ENCODE results near the gene NDUFB7. TPM values are rescaled to one million over a fixed set of nuclear protein-coding genes. Genes with fewer than 3 reads are reported as not detected.

NDUFB7 gene
- total RNA-seq, result 165 and 173 TPM in 2 replicates

GRCh38 chr19:14571695-14572490 lies at the start of gene NDUFB7:
Gene NDUFB7, minus strand, starts transcription at chr19:14572066. Its CDS starts 66 bp downstream, at chr19:14572000.

GRCh38 chr19:14582894-14583340 lies 11.1 kb upstream of the NDUFB7 start, which contains the start of gene CLEC17A:
Gene CLEC17A, plus strand, starts transcription at chr19:14583084. Its CDS starts 77 bp downstream, at chr19:14583161.

GRCh38 chr19:14529254-14530004 lies 42.4 kb downstream of the NDUFB7 start, which contains the start of gene TECR:
Gene TECR, plus strand, starts transcription at chr19:14529594. Its CDS starts 103 bp downstream, at chr19:14529697.

GRCh38 chr19:14517840-14518505 lies 53.9 kb downstream of the NDUFB7 start, which contains the start of gene DNAJB1:
Gene DNAJB1, minus strand, starts transcription at chr19:14518397. Its CDS starts 48 bp downstream, at chr19:14518349.

Small RNAs within 50 kb of the gene (small RNA-seq; reads per million reads assigned to genes)
- gene RN7SL842P, result not detected

Other genes starting within 250 kb of the NDUFB7 start
- gene ADGRE5, start 190.6 kb downstream of the NDUFB7 start, total RNA-seq, result 5.7 and 7.6 TPM in 2 replicates
- gene DDX39A, start 152.7 kb downstream of the NDUFB7 start, total RNA-seq, result 106 and 107 TPM in 2 replicates
- 218 and 248 TPM in 2 replicates for gene PKN1, start 138.8 kb downstream of the NDUFB7 start, total RNA-seq
- 0.07 and 0.27 TPM in 2 replicates for gene PTGER1, start 96.7 kb downstream of the NDUFB7 start, total RNA-seq
- gene GIPC1, start 75.9 kb downstream of the NDUFB7 start, total RNA-seq, result 87.1 and 106 TPM in 2 replicates
- gene DNAJB1, start 53.7 kb downstream of the NDUFB7 start, total RNA-seq, result 54.4 and 58.1 TPM in 2 replicates
- gene TECR, start 42.5 kb downstream of the NDUFB7 start, total RNA-seq, result 22.6 and 38.4 TPM in 2 replicates
- not detected in 2 replicates for gene CLEC17A, start 11.0 kb upstream of the NDUFB7 start, total RNA-seq
- gene ADGRE3, start 102.8 kb upstream of the NDUFB7 start, total RNA-seq, result not detected in 2 replicates
- 13.4 and 14.8 TPM in 2 replicates for gene ZNF333, start 118.0 kb upstream of the NDUFB7 start, total RNA-seq
- gene ADGRE2, start 206.5 kb upstream of the NDUFB7 start, total RNA-seq, result not detected in 2 replicates

Data from thoracic aorta endothelial cell (primary cell).